OCI-LY1 (cell line): ENCODE results near the gene SCIN.
"Not testable (repeated sequence)": the region's sequence is repeated elsewhere in the genome, so short reads cannot be mapped to it uniquely, and the experiment has no call there.

Experiments
- CTCF ChIP-seq: fragments of 200-600 bp; sonication (generic), shearing (Covaris generic); IDR thresholded peaks from 2 replicates; pipeline ENCODE4 v1.5.1; 2017; ENCODE audit warnings: mild to moderate bottlenecking, antibody characterized with exemption, low read length, moderate library complexity, mixed read lengths
- EZH2 ChIP-seq: fragments of 200-600 bp; sonication (generic), shearing (Covaris generic); IDR thresholded peaks from 2 replicates; pipeline ENCODE4 v1.8.0; 2017; ENCODE audit warnings: borderline replicate concordance, mixed run types, mild to moderate bottlenecking, antibody characterized with exemption, low read length, moderate library complexity, mixed read lengths

DNA sequence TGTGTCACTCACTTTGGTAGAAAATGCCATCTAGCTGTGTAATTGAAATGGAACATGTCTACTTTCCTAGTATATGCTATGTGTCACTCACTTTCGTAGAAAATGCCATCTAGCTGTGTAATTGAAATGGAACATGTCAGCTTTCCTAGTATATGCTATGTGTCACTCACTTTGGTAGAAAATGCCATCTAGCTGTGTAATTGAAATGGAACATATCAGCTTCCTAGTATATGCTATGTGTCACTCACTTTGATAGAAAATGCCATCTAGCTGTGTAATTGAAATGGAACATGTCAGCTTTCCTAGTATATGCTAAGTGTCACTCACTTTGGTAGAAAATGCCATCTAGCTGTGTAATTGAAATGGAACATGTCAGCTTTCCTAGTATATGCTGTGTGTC lies 42.9 kb upstream of the SCIN start:
- TF ChIP-seq CTCF, EZH2: not testable (repeated sequence)
